HG03442 (cell line): ENCODE data around the gene PSEN2.

ENCODE experiments used
- ATAC-seq: cut with Tn5 transposase; IDR thresholded peaks from one replicate; pipeline ENCODE4 v1.9.1; 2021; ENCODE audit warnings: mild to moderate bottlenecking, moderate library complexity; ENCODE audit not compliant: unreplicated experiment

Gene PSEN2

DNA sequence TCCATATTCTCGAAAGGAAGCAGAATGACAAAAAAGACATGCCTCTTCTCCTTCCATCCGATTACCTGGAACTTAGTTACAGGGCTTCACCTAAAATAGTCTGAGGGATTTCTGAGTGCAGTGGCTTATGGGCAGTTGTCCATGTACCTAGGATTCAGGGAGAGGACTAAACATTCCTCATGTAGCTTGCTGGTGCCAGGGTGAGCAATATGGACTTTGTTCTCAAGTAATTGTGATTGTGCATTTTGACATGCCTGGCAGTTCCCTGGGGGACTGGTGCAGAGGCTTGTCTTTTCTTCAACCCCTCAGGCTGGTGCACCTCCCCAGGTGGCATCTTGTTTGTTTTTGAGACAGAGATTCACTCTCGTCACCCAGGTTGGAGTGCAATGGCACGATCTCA, 6.1 kb upstream of the PSEN2 start:
- no peak for ATAC-seq

DNA sequence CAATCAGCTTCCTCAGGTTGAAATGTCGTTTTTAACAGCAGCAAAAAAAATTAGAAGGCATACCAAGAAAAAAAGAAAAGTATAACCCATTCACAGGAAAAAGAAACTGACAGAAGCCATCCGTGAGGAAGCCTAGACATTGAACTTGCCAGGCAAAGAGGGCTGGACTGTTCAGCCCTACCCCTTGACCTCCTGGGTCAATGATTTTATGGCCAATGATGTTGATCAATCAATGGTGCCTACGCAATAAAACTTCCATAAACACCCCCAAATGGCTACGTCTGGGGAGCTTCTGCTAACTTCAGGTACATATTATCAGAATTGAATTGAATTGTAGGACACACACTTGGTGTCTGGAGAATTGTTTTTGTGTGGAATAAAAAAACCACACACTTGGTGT, 4.8 kb upstream of the PSEN2 start:
- no peak for ATAC-seq

DNA sequence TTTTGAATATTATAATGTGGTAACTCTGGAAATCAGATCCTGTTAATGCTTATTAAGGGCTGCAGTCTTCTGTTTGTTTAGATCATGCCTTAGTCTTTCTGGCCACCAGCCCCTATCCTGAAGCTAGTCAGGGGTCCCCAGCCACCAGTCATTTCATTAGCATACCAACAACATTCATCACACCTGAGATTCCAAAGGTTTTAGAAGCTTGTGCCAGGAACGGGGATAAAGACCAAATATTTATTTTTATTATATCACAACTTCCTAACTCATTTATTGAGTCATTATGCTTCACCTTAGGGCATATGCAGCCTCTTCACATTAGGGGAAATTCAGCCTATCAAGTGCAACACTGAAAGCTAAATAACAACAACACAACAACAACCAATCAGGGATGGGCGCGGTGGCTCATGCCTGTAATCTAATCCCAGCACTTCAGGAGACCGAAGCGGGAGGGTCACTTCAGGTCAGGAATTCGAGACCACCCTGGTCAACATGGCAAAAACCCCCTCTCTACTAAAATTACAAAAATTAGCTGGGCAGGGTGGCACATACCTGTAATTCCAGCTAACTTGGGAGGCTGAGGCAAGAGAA, 2.9 kb upstream of the PSEN2 start:
- ATAC-seq = no peak

GRCh38 chr1:226868726-226869125, 1.7 kb upstream of the PSEN2 start:
- ATAC-seq = no peak

DNA sequence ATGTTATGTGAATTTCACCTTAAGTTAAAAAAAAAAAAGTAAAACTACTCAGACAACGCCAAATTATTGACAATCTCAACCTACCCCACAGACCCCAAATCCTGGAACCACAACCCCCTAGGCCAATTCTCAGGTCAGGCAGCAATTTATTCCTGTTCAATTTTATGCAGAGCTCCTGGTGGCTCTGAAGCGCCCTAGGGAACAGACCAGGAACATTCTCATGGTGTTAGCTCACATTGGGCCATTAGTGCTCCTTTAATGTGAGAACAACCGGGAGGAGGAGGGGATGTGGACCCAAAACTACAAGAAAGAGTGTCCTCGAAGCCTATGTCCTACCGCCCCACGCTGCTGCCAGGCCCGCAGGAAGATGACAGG, 403 bp upstream of the PSEN2 start:
- no peak for ATAC-seq

- no peak for ATAC-seq
Measured at GRCh38 chr1:226871636-226872327, 1.4 kb downstream of the PSEN2 start.

DNA sequence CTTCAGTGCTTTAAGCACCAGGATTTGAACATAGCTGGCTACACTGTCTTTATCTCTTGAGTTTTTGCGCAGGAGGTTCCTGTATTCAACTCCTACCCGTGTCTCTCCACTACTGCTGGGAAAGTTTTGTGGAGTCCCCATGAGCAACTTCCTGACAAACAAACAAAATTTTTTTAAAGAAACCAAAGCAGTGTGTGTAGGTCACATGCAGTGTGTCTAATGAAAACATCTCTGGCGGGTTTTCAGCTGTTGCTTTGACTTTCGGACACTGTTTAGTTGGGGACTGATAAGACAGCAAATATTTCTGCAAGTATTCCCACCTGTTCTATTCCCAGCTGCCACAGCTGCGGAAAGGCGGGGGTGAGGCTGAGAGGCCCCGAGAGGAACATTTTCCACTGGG, 2.0 kb downstream of the PSEN2 start:
- no peak for ATAC-seq

GRCh38 chr1:226873771-226874578, 3.6 kb downstream of the PSEN2 start:
- no peak for ATAC-seq

DNA sequence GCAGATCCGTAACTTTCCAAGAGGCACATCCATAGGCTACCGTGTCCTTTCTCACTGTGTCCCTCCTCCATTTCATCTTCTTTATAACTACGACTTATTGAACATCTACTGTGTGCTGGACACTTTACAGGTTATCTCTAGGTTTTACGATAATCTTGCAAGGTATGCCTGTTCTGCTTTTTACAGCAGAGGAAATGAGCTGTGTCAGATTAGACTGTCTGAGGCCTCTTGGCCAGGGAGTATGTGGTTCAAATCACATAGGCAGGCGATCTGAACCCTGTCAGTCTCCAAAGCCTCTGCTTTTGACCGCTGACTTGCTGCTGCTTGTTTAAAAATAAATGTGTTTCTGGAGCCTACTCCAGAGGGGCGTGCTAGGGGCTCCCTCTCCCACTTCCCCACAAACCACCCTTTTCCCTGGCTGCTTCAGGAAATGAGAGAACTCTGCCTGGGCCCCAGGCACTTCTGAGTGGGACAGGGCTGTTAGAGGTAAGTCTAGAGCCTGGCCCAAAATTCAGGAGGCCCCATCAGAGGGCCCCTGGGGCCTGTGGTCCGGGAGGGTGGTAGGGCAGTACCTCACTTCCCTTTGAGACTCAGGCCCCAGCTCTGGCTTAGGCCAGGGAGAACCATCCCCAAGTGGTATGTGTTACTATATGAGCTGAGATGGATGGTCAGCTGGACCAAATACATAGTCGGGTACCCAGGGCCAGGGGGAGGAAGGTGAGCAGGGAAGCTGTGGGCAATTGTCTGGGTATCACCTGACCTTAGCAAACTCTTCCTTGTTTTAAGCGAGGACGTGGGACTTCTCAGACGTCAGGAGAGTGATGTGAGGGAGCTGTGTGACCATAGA, 4.4 kb downstream of the PSEN2 start:
- no peak for ATAC-seq

- no peak for ATAC-seq
Measured at GRCh38 chr1:226875641-226876295, 5.4 kb downstream of the PSEN2 start.

DNA sequence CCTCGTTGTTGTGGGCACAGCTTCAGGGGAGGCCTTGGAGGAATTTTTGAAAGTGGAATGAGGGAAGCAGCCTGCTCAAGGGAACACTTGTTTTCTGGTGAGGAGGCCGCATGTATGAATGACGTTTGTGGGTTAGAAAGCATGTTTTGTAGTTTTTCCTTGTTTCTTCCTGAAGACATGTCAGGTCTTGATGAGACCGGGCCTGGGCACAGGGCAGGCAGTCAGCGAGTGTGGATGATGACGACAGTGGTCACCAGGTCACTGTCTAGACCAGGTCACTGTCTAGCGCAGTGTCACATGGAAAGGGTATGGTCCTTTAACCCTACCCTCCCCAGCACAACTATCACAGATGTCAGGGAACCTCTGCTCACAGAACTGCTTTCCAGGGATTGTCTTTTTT, 7.3 kb downstream of the PSEN2 start:
- no peak for ATAC-seq

DNA sequence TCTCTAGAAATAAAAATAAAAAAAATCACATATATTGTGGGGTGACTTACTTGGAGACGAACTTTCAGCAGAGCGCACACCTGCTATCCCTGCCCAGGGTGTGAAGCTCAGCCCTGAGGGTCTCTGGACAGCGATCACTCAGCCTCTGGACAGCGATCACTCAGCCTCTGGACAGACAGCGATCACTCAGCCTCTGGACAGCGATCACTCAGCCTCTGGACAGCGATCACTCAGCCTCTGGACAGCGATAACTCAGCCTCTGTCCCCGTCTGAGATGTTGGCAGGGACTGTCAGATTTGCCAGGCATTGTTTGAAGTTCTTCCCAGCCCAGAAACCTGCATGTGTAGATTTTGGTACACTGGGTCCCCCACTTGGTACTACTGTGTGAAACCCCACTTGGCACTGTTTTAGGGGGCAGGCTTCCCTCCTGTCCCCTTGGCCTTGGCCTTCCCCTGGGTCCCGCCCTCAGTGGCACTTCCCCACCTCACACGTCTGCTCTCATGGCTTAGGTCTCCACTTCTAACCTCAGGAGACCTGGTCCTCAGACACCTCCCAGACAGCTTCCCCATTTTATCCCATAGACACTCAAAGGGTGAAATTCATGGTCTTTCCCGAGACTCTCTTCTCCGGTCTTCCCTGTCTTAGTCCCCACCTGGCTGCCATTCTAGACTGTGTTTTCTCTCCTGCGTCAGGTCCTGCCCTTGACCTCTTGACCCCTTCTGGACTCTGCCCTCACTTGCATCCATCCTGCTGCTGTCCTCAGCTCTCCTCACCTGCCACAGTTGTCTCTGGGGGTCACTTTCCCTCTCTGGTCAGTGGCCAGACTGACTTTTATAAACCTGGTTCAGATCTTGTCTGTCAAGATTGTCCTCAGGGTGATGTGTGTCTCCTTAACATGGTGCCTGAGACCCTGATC, 10.2 kb downstream of the PSEN2 start:
- ATAC-seq = no peak

DNA sequence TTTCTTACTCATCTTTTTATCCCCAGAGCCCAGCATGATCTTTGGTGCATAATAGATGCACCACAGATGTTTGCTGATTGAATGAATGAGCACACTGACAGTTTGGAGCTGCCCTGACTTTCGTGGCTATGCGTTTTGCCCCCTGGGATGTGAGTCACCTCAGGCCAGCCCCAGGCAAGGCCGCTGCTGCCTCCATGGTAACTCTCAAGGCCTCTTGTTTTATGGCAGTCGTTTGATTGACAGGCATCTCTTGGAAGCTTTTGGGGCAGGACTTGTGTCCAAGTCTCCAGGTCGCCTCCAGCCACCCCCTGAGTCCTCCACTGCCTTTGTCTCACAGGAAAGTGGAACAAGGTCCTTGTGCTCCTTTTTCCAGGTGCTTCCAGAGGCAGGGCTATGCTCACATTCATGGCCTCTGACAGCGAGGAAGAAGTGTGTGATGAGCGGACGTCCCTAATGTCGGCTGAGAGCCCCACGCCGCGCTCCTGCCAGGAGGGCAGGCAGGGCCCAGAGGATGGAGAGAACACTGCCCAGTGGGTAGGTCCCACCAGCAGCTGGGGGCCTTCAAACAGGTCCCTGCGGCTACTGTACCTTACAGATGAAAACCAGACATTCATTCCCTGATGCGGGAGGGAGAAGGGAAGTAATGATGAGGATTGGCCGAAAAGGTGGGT, 11.2 kb downstream of the PSEN2 start:
- ATAC-seq = no peak

DNA sequence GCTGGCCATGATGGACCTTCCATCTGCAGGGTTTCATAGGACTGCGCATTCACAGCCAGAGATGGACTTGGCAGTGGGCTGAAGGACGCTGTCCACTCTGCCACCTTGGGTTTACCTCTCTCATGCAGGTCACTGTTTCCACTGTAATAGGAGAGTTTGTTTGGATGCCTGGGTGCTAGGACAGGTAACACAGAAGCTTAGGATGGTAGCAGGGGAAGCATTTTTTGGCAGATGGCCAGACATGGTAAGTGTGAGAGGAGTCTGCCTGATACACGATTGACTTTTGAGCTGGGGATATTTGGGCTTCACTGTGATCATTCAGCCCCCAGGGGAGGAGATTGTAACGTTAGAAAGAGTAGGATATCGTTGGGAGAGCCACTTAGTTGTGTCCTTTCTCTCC, 11.8 kb downstream of the PSEN2 start:
- ATAC-seq = no peak

GRCh38 chr1:226882631-226883409, 12.4 kb downstream of the PSEN2 start:
- ATAC-seq = peak; percentile 93

- ATAC-seq = no peak
Measured at GRCh38 chr1:226883630-226884029, 13.2 kb downstream of the PSEN2 start.

DNA sequence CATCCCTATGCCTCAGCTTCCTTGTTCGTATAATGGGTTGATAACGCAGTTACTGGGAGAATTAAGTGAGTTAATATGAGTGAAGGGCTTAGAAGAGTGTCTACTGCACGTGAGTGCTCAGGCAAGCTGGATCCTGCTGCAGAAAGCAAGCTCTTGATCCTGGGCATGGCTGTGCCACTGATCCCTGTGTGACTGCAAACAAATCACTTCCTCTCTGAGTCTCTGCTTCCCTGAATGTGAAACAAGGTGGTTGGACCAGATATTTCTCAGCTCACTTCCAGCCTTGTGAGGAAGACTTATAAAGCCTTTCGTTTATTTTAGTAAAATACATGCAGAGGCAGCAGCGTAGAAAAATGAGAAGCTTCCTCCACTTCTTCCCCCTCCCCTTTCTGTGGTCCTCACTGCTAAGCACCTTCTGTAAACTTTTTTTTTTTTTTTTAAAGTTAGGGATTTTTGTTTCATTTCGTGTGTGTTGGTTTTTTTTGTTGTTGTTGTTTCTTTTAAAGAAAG, 13.8 kb downstream of the PSEN2 start:
- ATAC-seq = no peak
